Urinary bladder (tissue), 4 donors: ENCODE results near the gene PTH1R. TPM values are rescaled to one million over a fixed set of nuclear protein-coding genes. Genes with fewer than 3 reads are reported as not detected.

Experiments used
- DNase-seq: peaks from one replicate; pipeline ENCODE4 v3.0.0-alpha.2; 2015; ENCODE audit errors: extremely low spot score
- H3K27ac ChIP-seq: one replicate; pipeline ENCODE4 v1.5.1; 2013; ENCODE audit warnings: low read depth, mild to moderate bottlenecking, moderate library complexity
- H3K36me3 ChIP-seq: one replicate; pipeline ENCODE4 v1.6.1; 2013; ENCODE audit warnings: mild to moderate bottlenecking, moderate library complexity; ENCODE audit not compliant: insufficient read depth
- H3K4me1 ChIP-seq: one replicate; pipeline ENCODE4 v1.6.1; 2013; ENCODE audit warnings: mild to moderate bottlenecking, moderate library complexity; ENCODE audit not compliant: insufficient read depth
- H3K4me3 ChIP-seq: one replicate; pipeline ENCODE4 v1.5.1; 2013; ENCODE audit warnings: low read depth, low read length
- WGBS: extraction: QIAGEN DNeasy Blood & Tissue Kit; methylation state at CpG from one replicate; pipeline ENCODE4 v1.1.7; 2013; 5-methylcytosine and 5-hydroxymethylcytosine counted together
- polyA plus RNA-seq: library from polyadenylated mRNA; stranded (reverse); fragments of 200-250 nt; gene quantifications from one replicate; pipeline ENCODE4 v1.2.3, GENCODE V29; 2013
- total RNA-seq: library from RNA; depleted of rRNA; stranded (reverse); fragments of >200 nt; gene quantifications from one replicate; pipeline ENCODE4 v1.2.3, GENCODE V29; 2014
- donor health status: healthy with polysubstance abuse.
- donor health status: healthy.

PTH1R gene
- total and polyA plus RNA-seq, 2 donors = 11.5 to 26.4 TPM

- 1% methylated on average over 53 of the region's 53 CpGs for WGBS
- H3K4me1 ChIP-seq = no peaks in the 10 kb centered on the region
- peak overlapping the region; percentile 48 for H3K4me3 ChIP-seq
- peak overlapping the region; percentile 65 for H3K27ac ChIP-seq
- H3K36me3 ChIP-seq = no peaks in the 10 kb centered on the region
- DNase-seq = peak; percentile 58
Observed at GRCh38 chr3:46845860-46846623, 31.5 kb upstream of the PTH1R start.

DNA sequence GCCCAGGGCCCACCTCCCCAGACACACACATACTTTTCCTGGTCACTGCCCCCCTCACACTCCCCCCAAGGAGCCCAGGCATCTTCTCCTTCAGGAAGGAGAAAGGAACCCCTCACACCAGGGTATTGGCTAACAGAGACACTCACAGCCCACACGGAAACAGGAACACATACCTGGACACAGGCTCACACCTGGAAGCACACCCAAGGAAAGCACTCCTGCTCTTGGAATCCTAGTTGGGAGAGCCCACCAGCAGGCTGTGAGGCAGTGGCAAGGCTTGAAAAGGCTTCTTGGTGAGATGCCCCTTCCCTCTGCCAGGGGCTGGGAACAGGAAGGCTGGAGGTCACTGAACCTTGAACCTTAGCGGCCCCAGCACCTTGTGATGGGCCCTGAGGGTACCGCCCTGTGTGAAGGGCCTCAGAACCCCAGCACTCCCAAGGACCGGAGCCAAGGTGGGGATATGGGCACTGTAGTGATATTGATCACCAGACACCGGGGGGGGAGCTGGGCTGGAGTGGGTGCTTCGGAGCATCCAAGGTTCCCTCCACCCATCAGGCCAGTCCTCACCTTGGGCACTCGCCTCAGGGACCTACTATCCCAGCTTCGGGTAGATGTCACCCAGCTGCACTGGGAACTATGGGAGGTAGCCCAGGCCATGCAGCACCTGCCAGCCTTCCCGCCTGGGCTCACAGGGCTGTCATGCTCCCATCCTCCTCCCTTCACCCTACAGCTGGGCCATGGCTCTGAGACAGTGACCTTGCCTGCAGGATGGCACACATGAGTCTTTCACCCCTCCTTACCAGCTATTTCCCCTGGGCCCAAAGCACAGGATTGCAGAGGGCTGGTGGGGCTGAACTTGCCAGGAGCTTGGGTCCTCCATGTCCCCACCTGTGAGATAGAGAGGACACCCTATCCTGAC lies 30.6 kb upstream of the PTH1R start:
- Histone ChIP-seq H3K27ac (no peak overlapping the region), H3K4me1 (no peaks in the 10 kb centered on the region), H3K36me3 (no peaks in the 10 kb centered on the region), H3K4me3 (peak overlapping the region; percentile 48)
- no peak for DNase-seq
- 93% methylated on average over 9 of the region's 9 CpGs for WGBS

- Histone ChIP-seq H3K4me1 (no peaks in the 10 kb centered on the region), H3K4me3 (no peak overlapping the region), H3K27ac (no peak overlapping the region), H3K36me3 (no peaks in the 10 kb centered on the region)
- WGBS = 95% methylated on average over 5 of the region's 5 CpGs
- no peak for DNase-seq
Observed at GRCh38 chr3:46847744-46848143, 29.8 kb upstream of the PTH1R start.

DNA sequence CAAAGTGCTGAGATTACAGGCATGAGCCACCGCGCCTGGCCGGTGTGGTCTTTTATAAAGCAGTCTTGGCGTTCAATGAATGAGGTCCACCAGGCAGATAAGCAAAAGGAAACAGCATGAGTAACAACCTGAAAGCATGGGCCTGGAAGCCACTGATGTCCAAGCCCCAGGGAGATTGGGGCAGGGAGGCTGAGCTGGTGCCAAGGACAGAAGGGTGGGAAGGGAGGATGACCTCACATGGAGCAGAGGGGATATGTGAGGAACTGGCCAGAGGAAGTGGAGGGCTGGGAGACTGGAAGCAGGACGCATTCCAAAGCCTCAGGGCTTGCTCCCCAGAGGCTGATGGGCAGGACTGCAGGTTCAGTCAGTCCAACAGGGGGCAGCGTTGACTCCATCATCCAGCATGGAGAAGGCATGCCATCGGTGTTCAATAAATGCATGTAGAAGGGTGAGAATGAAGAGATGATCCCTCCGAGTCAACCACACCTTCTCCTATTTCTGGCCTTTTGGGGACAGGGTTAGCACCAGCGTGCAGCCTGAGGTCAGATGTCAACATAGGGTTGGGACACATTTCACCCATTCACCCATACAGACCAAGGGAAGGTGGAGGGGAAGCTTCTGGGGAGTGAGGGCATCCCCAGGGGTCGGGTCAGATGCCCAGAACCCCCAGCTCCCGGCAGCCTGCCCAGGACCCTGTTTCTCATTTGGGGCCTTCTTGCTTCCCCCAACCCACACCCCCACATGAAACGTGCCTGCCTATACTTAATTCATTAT lies 29.1 kb upstream of the PTH1R start:
- H3K36me3 ChIP-seq = no peaks in the 10 kb centered on the region
- H3K27ac ChIP-seq = no peak overlapping the region
- H3K4me1 ChIP-seq = no peaks in the 10 kb centered on the region
- no peak overlapping the region for H3K4me3 ChIP-seq
- DNase-seq = no peak
- 70% methylated on average over 12 of the region's 12 CpGs for whole genome bisulfite sequencing

- H3K36me3 ChIP-seq = no peaks in the 10 kb centered on the region
- H3K27ac ChIP-seq = no peak overlapping the region
- no peak overlapping the region for H3K4me3 ChIP-seq
- no peak for DNase-seq
- 82% methylated on average over 7 of the region's 7 CpGs for WGBS
- H3K4me1 ChIP-seq = no peaks in the 10 kb centered on the region
Observed at GRCh38 chr3:46849045-46849631, 28.4 kb upstream of the PTH1R start.

GRCh38 chr3:46849686-46850467 lies 27.6 kb upstream of the PTH1R start:
- Histone ChIP-seq H3K27ac (no peak overlapping the region), H3K4me1 (no peaks in the 10 kb centered on the region), H3K36me3 (no peaks in the 10 kb centered on the region), H3K4me3 (no peak overlapping the region)
- WGBS = 72% methylated on average over 7 of the region's 7 CpGs
- no peak for DNase-seq

DNA sequence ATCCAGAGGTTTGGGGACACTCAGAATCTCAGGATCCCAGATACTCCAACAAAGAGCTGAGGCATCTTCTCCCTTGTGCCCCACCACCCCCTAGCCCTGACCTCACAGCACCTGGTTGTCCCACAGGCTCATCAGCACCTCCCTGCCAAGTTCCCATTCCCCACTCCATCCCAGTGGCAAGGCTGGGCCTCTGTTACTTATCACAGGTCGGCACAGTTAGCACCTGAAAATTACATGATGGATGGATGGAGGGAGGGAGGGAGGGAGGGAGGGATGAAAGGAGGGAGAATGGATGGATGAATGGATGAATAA lies 27.1 kb upstream of the PTH1R start:
- Histone ChIP-seq H3K4me1 (no peaks in the 10 kb centered on the region), H3K4me3 (no peak overlapping the region), H3K36me3 (no peaks in the 10 kb centered on the region), H3K27ac (no peak overlapping the region)
- WGBS = 67% methylated on average over 1 of the region's 1 CpG
- DNase-seq = no peak

- DNase-seq = no peak
- H3K36me3 ChIP-seq = no peaks in the 10 kb centered on the region
- H3K27ac ChIP-seq = no peak overlapping the region
- 87% methylated on average over 13 of the region's 13 CpGs for WGBS
- no peak overlapping the region for H3K4me3 ChIP-seq
- H3K4me1 ChIP-seq = no peaks in the 10 kb centered on the region
Observed at GRCh38 chr3:46851364-46852333, 25.9 kb upstream of the PTH1R start.

- Histone ChIP-seq H3K27ac (no peak overlapping the region), H3K4me1 (no peaks in the 10 kb centered on the region), H3K4me3 (no peak overlapping the region), H3K36me3 (no peaks in the 10 kb centered on the region)
- 94% methylated on average over 9 of the region's 9 CpGs for WGBS
- DNase-seq = no peak
Observed at GRCh38 chr3:46852334-46852720, 25.2 kb upstream of the PTH1R start.

GRCh38 chr3:46852839-46853355 lies 24.6 kb upstream of the PTH1R start:
- WGBS = 91% methylated on average over 2 of the region's 2 CpGs
- Histone ChIP-seq H3K36me3 (no peaks in the 10 kb centered on the region), H3K4me3 (no peak overlapping the region), H3K27ac (no peak overlapping the region), H3K4me1 (no peaks in the 10 kb centered on the region)
- DNase-seq = no peak

GRCh38 chr3:46853441-46854415 lies 23.8 kb upstream of the PTH1R start:
- no peak overlapping the region for H3K27ac ChIP-seq
- no peaks in the 10 kb centered on the region for H3K36me3 ChIP-seq
- H3K4me3 ChIP-seq = no peak overlapping the region
- no peaks in the 10 kb centered on the region for H3K4me1 ChIP-seq
- DNase-seq = no peak
- WGBS = 88% methylated on average over 15 of the region's 15 CpGs
